Activated CD4-positive, alpha-beta T cell treated with anti-CD3 and anti-CD28 coated beads for 1 hour (primary cell): ENCODE measurements around the gene EIF5.

Experiments used
- DNase-seq: peaks from one replicate; pipeline ENCODE4 v3.0.0-alpha.2; 2020

EIF5 gene

DNA sequence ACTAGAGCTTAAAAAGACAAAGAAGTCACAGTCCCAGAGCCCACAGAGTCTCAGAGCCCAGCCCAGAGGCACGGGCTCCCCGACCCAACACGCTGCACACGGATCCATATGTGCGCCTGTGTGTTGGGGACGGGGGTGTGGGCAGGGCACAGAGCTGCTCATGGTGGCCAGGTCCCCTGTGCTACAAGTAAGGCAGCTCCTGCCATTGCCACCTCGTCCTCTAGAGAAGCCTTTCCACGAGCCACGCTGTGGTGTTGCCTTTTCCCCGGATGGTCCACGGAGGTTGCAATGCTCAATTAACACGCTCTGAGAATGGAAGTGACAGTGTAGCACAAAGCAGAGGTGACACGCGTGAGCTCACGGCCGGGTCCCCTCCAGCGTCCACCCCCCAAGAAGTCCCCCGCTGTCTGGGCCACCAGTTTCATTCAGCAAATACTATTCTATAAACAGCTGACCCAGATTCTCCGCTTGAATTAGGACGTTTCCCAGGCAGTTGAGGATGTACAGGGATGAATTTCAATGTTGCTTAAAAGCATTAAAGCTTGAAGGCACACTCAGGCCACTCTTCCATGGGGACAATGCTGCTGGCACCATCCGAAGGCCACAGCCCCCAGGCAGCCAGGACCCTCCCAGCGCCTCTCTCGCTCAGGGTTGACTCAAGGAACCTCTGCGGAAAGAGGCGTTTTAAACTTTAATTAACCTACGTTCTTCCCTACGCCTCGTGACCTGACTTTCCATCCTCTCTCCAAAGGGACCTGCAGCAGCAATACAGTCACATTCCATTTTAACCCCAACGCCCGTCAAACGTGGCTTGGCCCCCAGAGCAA lies 22.7 kb upstream of the EIF5 start:
- DNase-seq, result no peak

DNA sequence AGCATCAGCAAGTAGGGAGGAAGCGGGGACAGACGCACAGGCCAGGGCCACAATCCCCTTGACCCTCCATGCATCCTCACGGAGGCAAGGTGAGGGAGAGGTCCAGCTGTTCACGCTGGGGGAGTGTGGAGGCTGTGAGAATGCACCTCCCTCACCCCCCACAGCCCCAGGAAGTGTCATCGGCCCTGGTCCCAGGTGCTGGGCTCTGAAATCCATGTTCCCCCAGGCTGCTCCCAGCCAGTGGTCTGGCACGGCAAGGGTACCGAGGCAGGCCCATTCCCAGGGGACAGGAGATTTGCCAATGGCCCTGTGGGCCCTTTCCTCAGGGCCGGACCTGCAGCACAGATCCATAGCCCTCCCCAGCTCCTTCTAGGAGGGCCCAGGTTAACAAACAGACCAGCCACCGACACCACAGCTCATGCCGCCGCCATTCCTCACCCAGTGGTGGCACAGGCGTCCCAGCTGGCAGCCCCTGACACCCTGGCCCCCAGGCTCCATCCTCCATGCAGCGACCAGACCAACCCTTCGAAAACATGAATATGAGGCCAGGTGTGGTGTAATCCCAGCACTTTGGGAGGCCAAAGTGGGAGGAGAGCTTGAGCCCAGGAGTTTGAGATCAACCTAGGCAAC lies 21.9 kb upstream of the EIF5 start:
- no peak for DNase-seq

GRCh38 chr14:103313704-103314103 lies 20.3 kb upstream of the EIF5 start:
- DNase-seq, result no peak

DNA sequence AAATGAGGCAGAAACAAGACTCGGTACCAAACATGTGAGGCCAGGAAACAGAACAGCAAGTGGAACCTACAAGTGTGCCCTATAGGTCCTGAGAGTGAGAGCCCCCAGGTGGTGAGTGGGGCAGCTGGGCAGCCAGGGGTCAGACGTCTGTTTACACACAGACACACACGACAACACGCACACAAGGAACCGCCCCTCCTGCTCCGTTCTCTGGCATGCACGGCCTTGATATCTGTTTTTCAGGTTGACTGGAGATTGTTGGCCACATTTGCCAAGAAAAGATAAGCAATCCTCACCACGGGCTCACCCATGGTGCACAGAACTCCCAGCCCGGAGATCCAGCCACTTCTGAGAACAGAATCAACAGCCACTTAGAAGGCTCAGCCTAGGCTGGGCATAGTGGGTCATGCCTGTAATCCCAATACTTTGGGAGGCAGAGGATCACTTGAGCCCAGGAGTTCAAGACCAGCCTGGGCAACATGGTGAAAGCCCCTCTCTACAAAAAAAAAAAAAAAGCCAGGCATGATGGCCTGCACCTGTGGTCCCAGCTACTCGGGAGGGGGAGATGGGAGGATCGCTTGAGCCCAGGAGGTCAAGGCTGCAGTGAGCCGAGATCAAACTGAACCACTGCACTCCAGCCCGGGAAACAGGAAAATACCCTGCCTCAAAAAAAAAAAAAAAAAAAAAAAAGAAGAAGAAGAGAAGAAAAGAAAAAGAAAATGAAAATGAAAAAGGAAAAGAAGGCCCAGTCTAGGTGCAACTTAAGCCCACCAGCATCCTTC lies 19.4 kb upstream of the EIF5 start:
- DNase-seq, result no peak

DNA sequence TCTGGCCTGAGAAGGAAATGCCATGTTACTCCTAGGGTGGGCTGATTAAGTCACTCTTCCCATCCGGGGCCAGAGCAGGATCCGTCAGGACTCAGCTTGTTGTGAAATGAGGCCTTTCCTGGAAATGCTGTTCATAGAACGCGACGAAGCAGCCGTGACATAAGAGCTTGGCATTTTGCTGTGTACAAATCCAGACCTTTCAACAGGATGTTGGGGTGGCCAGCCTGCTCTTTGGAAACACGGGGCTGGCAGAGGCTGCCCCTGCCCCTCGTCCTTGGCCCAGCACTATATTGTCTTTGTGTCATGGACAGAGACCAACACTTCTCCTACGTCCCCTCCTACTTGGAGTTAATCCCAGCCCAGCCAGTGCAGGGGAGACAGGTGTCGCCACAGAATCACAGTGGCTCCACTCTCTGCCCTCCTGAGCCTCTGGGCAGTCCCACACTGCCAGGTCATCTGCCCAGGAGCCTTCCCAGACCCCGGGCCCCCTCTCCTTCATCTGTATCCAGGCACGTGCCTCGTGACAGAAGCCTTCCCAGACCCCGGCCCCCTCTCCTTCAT lies 18.6 kb upstream of the EIF5 start:
- DNase-seq, result no peak

- no peak for DNase-seq
These were observed 18.1 kb upstream of the EIF5 start for GRCh38 chr14:103315941-103316340.

DNA sequence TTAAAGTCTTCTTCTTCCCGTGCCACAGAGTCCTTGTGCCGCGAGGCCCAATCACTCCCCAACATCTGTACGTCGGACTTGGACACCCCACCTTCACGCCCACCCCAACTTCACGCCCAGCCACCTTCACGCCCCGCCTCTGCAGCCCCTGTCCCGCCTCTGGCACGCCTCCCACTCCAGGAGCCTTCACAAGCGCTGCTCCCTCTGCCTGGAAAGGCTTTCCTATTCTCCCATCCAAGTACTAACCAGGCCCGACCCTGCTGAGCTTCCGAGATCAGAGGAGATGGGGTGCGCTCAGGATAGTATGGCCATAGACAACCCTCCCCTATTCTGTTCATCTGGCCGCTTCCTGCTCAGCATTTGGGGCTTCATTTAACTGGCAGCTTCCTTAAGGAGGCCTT lies 17.3 kb upstream of the EIF5 start:
- no peak for DNase-seq

GRCh38 chr14:103317251-103317650 lies 16.8 kb upstream of the EIF5 start:
- no peak for DNase-seq

DNA sequence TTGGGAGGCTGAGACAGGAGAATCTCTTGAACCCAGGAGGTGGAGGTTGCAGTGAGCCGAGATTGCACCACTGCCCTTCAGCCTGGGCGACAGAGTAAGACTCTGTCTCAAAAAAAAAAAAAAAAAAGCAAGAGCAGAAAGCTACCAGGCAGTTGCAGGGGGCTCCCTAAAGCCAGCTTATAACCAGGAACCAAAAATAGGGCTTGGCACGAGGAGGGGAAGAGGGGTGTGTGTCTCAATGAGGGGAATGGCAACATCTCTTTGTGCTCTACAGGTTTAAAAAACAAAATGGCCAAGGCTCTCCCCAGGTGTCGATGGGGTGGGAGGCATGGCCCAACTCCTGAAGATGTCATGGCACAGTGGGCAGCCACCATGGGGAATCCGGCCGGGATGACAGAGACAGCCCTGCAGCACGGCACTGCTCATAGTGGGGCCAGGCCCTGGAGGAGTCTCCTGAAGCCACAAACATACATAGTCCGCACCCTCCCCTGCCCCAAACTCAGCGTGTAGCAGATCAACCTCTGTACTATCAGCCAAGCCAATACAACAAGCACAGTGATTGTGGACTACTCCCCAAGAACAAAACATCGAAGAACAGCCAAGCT lies 16.0 kb upstream of the EIF5 start:
- DNase-seq, result no peak

GRCh38 chr14:103318750-103319419 lies 15.2 kb upstream of the EIF5 start:
- no peak for DNase-seq

DNA sequence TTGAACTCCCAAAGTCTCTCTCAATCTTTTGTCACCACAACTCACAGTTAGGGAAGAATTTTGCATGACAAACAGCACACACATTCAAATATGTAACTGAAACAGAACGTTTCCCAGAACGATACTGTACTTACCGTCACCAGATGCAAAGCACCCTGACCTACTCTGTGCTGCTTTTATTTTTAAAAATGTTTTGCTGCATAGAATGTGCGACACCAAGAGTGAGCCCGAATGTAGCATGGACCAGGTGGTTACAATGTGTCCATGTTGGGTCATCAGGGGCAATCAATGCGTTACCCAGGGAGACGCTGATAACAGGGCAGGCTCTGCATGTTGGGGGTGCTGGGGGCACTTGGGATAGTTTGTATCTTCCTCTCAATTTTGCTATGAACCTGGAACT lies 14.6 kb upstream of the EIF5 start:
- DNase-seq, result no peak

GRCh38 chr14:103326078-103326477 lies 8.0 kb upstream of the EIF5 start:
- DNase-seq, result no peak

DNA sequence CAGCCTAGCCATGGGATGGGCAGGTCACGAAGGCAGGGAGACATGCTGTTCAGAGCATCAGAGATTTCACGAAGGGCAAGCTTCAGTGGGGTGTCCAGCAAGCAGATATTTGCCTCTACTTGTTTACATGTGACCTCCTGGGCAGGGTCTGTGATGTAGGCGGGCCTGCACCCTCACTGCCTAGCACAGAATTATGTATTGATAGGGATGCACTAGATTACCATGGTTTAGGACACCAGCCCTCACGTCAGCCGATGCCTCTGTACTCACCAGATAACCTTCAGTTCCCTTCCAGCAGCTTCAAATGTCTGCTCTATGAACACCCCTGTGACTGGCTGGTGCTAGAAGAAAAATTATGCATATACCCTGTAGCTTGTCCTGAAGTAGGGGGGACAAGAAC lies 5.1 kb upstream of the EIF5 start:
- no peak for DNase-seq

DNA sequence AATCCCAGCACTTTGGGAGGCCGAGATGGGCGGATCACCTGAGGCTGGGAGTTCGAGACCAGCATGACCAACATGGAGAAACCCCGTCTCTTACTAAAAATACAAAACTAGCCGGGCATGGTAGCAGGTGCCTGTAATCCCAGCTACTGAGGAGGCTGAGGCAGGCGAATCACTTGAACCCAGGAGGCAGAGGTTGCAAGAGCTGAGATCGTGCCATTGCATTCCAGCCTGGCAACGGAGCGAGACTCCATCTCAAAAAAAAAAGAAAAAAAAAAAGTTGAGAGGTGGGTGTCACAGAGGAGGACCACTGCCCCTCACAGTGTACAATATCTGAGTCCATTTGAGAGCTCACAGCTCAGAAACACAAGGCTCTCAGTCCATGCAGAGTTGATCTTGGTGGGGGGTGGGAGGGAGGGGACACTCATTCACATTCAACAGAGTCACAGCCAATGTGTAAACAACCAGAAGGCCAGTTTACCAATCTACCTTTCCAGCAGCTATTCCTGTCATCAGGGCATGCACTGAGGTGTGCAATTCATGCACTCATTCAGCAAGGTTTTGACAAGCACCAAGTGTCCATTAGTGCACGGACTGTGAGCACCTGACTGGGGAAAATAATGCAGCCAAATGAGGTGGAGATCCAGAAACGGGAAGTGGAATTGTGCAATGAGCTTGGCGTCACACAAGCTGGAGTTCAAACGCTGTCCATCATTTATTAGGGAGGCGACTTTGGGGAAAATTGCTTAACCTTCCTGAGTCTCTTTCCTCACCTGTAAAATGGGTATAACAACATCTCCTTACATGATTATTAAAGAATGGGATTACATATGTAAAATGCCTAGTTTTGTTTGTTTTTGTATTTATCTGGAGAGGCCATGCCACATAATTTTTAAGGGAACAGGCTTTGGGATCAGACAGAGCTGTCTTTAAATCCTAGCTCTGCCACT lies 4.4 kb upstream of the EIF5 start:
- DNase-seq, result no peak

- DNase-seq, result no peak
These were observed 3.5 kb upstream of the EIF5 start for GRCh38 chr14:103330536-103330935.

- DNase-seq, result no peak
These were observed 1.7 kb upstream of the EIF5 start for GRCh38 chr14:103332143-103332919.

DNA sequence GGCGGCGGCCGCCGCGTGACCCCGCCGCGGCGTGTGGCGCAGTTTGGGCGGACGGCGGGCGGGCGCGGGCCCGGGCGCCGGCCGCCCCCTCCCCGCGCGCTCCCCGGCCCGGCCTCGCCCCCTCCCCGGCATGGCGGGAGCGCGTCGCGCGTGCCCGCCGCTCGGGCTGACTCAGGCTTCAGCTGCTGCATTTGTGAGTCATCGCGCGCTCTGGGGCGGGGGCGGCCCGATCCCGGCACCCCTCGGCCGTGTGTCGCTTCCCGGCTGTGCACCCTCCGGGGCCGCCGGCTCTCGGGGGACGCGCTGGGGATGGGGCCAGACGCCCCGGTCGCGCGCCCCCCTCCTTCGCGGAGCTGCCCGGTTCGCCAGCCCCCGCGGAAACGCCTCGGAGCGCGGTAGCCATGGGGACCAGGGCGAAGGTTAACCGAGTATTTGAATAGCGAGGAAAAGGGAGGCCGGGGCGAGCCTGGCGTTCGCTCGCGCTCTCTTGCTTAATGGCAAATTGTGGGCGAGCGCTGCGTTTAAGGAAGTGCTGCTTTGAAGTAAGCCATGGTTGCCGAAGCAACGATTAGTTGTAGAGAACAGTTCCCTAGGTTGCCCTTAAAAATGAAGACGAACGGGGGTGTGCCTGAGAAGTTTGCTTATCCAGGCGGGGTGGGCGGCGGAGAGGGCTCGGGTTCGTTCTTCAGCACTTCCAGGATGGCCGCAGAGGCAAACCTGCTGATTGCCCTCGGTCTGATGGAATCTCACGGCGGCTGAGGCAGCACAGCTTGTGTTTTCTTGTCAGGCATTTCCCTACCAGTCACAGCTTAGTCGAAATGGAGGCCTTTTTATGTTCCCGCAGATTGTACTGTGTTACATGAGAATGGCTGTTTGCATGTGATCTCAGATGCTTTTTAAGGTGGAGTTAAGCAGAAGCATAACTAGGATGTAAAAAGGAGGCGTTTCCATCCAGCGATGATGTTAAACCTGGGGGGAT lies 896 bp downstream of the EIF5 start:
- DNase-seq, result peak; percentile 76

DNA sequence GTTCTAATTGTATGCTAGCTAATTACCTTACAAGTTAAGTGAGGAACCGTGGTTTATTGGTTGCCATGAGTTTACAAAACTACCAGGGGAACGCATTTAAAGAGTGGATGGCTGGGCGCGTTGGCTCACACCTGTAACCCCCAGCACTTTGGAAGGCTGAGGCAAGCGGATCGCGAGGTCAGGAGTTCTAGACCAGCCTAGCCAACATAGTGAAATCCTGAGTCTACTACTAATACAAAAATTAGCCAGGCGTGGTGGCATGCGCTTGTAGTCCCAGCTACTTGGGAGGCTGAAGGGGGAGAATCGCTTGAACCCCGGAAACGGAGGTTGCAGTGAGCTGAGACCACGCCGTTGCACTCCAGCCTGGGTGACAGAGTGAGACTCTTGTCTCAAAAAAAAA lies 2.2 kb downstream of the EIF5 start:
- no peak for DNase-seq

GRCh38 chr14:103337794-103338193 lies 3.8 kb downstream of the EIF5 start:
- no peak for DNase-seq
